ENCODE measurements around the gene COBLL1. TPM values are rescaled to one million over a fixed set of nuclear protein-coding genes. Genes with fewer than 3 reads are reported as not detected.

COBLL1 gene
- total RNA-seq, 1 experiment from 2014 or later: 0.04 TPM

- Histone ChIP-seq H3K27me3 (ENCODE audit: low read length) (no peaks in the 10 kb centered on the region), H3K4me2 (ENCODE audit: low read depth, low read length, poor library complexity, severe bottlenecking) (no peak overlapping the region), H3K9ac (ENCODE audit: low read length) (no peak overlapping the region), H3K36me3 (ENCODE audit: insufficient read depth, low read length) (no peaks in the 10 kb centered on the region), H3K9me3 (ENCODE audit: low read length) (no peaks in the 10 kb centered on the region), H4K20me1 (ENCODE audit: insufficient read depth, low read depth, low read length) (no peaks in the 10 kb centered on the region), H3K9me2 (replicated peaks; ENCODE audit: insufficient read depth, low read length) (no peaks in the 10 kb centered on the region), H3K79me2 (ENCODE audit: low read length) (no peaks in the 10 kb centered on the region), H2AFZ (ENCODE audit: low read length) (no peak overlapping the region), H3K4me1 (ENCODE audit: low read length) (no peaks in the 10 kb centered on the region), H3K4me3 (ENCODE audit: low read length) (no peak overlapping the region), H3K27ac (ENCODE audit: low read length) (no peak overlapping the region)
- DNase-seq: no peak
Observed at GRCh38 chr2:164794016-164794415, 47.6 kb downstream of the COBLL1 start.

DNA sequence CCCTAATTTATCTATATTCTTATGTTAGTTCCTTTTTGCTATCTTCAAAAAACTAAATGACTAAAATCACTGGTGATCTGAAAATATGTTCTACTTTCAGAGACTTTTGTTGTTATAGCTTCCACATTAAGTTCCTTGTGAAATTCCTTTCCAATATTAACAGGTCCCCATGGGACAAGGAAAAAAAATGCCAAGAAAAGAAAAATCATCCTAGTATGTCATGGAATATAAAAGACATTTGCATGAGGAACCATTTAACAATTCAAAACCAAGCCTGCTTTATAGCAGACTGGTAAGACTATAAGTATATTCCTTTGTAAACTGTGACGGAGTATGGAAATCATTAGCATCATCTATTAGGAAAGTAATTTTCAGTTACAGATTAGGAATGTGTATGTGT, 48.1 kb downstream of the COBLL1 start:
- Histone ChIP-seq H3K9me2 (replicated peaks; ENCODE audit: insufficient read depth, low read length) (no peaks in the 10 kb centered on the region), H4K20me1 (ENCODE audit: insufficient read depth, low read depth, low read length) (no peaks in the 10 kb centered on the region), H3K9me3 (ENCODE audit: low read length) (no peaks in the 10 kb centered on the region), H3K4me3 (ENCODE audit: low read length) (no peak overlapping the region), H3K4me1 (ENCODE audit: low read length) (no peaks in the 10 kb centered on the region), H3K9ac (ENCODE audit: low read length) (no peak overlapping the region), H2AFZ (ENCODE audit: low read length) (no peak overlapping the region), H3K79me2 (ENCODE audit: low read length) (no peaks in the 10 kb centered on the region), H3K36me3 (ENCODE audit: insufficient read depth, low read length) (no peaks in the 10 kb centered on the region), H3K27ac (ENCODE audit: low read length) (no peak overlapping the region), H3K27me3 (ENCODE audit: low read length) (no peaks in the 10 kb centered on the region), H3K4me2 (ENCODE audit: low read depth, low read length, poor library complexity, severe bottlenecking) (no peak overlapping the region)
- DNase-seq: no peak

DNA sequence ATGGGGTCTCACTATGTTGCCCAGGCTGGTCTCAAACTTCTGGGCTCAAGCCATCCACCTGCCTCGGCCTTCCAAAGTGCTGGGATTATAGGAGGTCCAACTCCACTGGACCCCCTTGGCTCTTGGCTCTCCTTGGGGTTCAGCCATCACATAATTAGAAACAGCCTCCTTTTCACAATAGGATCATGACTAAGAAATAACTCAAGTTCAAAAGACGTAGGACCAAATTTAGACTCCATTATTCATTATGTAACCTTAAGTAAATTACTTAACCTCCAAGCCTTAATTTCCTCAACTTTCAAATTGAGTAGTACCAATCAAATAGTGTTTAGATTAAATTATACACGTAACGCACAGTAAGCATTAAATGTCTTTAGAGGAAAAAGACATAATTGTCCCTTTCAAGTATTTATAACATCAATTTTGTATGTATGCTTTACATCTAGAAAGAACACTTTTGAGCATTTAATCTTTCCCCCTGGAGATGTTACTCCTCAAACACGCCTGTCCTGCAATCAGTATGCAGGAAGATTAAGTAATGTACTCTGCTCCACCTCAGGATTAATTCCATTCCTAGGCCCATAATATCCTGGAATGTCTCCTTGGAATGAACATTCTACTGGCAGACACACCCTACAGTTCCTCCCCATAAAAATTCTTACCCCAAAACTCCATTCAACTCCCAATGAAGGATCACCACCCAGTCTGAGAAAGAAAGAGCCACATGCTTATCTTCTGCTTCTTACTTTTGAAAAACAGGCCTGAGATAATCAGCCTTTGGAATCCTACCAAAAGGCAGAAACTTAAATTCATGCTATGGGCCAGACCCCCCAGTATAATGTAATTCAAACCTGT, 49.1 kb downstream of the COBLL1 start:
- H3K4me1 ChIP-seq (ENCODE audit: low read length): no peaks in the 10 kb centered on the region
- H3K27ac ChIP-seq (ENCODE audit: low read length): no peak overlapping the region
- no peaks in the 10 kb centered on the region for H3K9me3 ChIP-seq (ENCODE audit: low read length)
- DNase-seq: no peak
- H3K79me2 ChIP-seq (ENCODE audit: low read length): no peaks in the 10 kb centered on the region
- no peak overlapping the region for H2AFZ ChIP-seq (ENCODE audit: low read length)
- H3K9ac ChIP-seq (ENCODE audit: low read length): no peak overlapping the region
- no peak overlapping the region for H3K4me3 ChIP-seq (ENCODE audit: low read length)
- no peaks in the 10 kb centered on the region for H3K9me2 ChIP-seq (replicated peaks; ENCODE audit: insufficient read depth, low read length)
- H3K27me3 ChIP-seq (ENCODE audit: low read length): no peaks in the 10 kb centered on the region
- H3K36me3 ChIP-seq (ENCODE audit: insufficient read depth, low read length): no peaks in the 10 kb centered on the region
- no peaks in the 10 kb centered on the region for H4K20me1 ChIP-seq (ENCODE audit: insufficient read depth, low read depth, low read length)
- H3K4me2 ChIP-seq (ENCODE audit: low read depth, low read length, poor library complexity, severe bottlenecking): no peak overlapping the region

DNA sequence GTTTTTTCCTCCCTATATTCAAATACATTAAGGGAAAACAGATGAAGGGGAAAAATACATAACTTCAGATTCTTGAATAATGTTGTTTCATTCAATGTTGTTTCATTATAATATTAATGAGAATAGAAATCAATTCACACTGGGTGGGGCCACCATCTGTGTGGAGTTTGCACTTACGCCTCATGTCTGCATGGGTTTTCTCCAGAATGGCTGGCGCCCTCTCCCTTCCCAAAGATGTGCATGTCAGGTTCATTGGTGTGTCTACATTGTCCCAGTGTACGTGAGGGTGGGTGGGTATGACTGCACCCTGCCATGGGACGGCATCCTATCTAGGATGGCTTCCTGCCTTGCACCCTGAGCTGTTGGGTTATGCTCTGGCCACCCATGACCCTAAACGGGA, 51.7 kb downstream of the COBLL1 start:
- Histone ChIP-seq H3K27me3 (ENCODE audit: low read length) (no peaks in the 10 kb centered on the region), H3K4me1 (ENCODE audit: low read length) (no peaks in the 10 kb centered on the region), H4K20me1 (ENCODE audit: insufficient read depth, low read depth, low read length) (no peaks in the 10 kb centered on the region), H3K27ac (ENCODE audit: low read length) (no peak overlapping the region), H3K9me2 (replicated peaks; ENCODE audit: insufficient read depth, low read length) (no peaks in the 10 kb centered on the region), H3K4me2 (ENCODE audit: low read depth, low read length, poor library complexity, severe bottlenecking) (no peak overlapping the region), H3K4me3 (ENCODE audit: low read length) (no peak overlapping the region), H3K36me3 (ENCODE audit: insufficient read depth, low read length) (no peaks in the 10 kb centered on the region), H2AFZ (ENCODE audit: low read length) (no peak overlapping the region), H3K9ac (ENCODE audit: low read length) (no peak overlapping the region), H3K79me2 (ENCODE audit: low read length) (no peaks in the 10 kb centered on the region), H3K9me3 (ENCODE audit: low read length) (no peaks in the 10 kb centered on the region)
- DNase-seq: no peak

DNA sequence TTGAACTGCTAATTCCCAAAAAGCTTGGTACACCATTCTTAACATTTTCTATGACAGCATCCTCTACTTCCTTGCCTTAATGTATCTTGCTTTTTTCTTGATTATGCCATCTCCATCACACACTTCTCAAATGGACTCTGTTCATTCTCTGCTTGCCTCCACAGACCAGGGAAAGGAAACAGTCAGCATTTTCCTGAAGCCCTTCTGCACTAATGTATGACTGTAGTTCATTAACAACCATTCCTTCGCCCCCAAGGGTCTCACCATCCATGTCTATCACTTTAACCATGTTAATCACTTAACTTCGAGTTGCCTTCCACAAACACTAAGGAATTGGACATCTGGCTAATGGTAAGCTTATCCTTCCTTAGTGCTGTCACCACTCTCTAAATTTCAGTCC, 54.8 kb downstream of the COBLL1 start:
- Histone ChIP-seq H3K9me3 (ENCODE audit: low read length) (no peaks in the 10 kb centered on the region), H3K9ac (ENCODE audit: low read length) (no peak overlapping the region), H3K4me1 (ENCODE audit: low read length) (no peaks in the 10 kb centered on the region), H2AFZ (ENCODE audit: low read length) (no peak overlapping the region), H3K4me2 (ENCODE audit: low read depth, low read length, poor library complexity, severe bottlenecking) (no peak overlapping the region), H3K27me3 (ENCODE audit: low read length) (no peaks in the 10 kb centered on the region), H4K20me1 (ENCODE audit: insufficient read depth, low read depth, low read length) (no peaks in the 10 kb centered on the region), H3K27ac (ENCODE audit: low read length) (no peak overlapping the region), H3K4me3 (ENCODE audit: low read length) (no peak overlapping the region), H3K79me2 (ENCODE audit: low read length) (no peaks in the 10 kb centered on the region), H3K9me2 (replicated peaks; ENCODE audit: insufficient read depth, low read length) (no peaks in the 10 kb centered on the region), H3K36me3 (ENCODE audit: insufficient read depth, low read length) (no peaks in the 10 kb centered on the region)
- no peak for DNase-seq

DNA sequence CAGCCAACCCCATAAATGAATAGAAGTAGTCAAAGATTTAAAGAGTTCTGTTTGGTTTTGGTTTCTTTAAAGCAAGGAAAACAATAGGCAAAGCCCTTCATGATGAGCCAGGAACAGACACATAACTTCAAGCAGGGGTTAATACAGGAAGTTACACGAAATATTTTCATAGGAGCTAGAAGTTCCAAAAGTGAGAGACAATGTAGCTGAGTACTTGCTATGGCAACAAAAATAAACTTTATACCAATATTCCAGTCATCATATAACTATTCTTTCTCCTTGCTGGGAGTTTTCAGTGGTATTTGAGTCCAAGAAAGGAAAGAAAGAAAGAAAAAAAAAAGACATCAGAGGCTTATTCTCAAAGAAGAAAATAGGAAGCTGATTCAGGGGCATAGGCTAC, 56.2 kb downstream of the COBLL1 start:
- no peaks in the 10 kb centered on the region for H3K36me3 ChIP-seq (ENCODE audit: insufficient read depth, low read length)
- no peak overlapping the region for H3K9ac ChIP-seq (ENCODE audit: low read length)
- no peak overlapping the region for H3K4me3 ChIP-seq (ENCODE audit: low read length)
- H3K9me2 ChIP-seq (replicated peaks; ENCODE audit: insufficient read depth, low read length): no peaks in the 10 kb centered on the region
- no peaks in the 10 kb centered on the region for H3K4me1 ChIP-seq (ENCODE audit: low read length)
- no peaks in the 10 kb centered on the region for H3K27me3 ChIP-seq (ENCODE audit: low read length)
- no peak overlapping the region for H2AFZ ChIP-seq (ENCODE audit: low read length)
- no peaks in the 10 kb centered on the region for H4K20me1 ChIP-seq (ENCODE audit: insufficient read depth, low read depth, low read length)
- H3K9me3 ChIP-seq (ENCODE audit: low read length): no peaks in the 10 kb centered on the region
- no peak overlapping the region for H3K4me2 ChIP-seq (ENCODE audit: low read depth, low read length, poor library complexity, severe bottlenecking)
- no peak overlapping the region for H3K27ac ChIP-seq (ENCODE audit: low read length)
- no peak for DNase-seq
- no peaks in the 10 kb centered on the region for H3K79me2 ChIP-seq (ENCODE audit: low read length)

GRCh38 chr2:164784376-164784775, 57.2 kb downstream of the COBLL1 start:
- Histone ChIP-seq H3K27ac (ENCODE audit: low read length) (no peak overlapping the region), H3K27me3 (ENCODE audit: low read length) (no peaks in the 10 kb centered on the region), H4K20me1 (ENCODE audit: insufficient read depth, low read depth, low read length) (no peaks in the 10 kb centered on the region), H3K9me3 (ENCODE audit: low read length) (no peaks in the 10 kb centered on the region), H3K9ac (ENCODE audit: low read length) (no peak overlapping the region), H3K9me2 (replicated peaks; ENCODE audit: insufficient read depth, low read length) (no peaks in the 10 kb centered on the region), H2AFZ (ENCODE audit: low read length) (no peak overlapping the region), H3K79me2 (ENCODE audit: low read length) (no peaks in the 10 kb centered on the region), H3K4me1 (ENCODE audit: low read length) (no peaks in the 10 kb centered on the region), H3K4me2 (ENCODE audit: low read depth, low read length, poor library complexity, severe bottlenecking) (no peak overlapping the region), H3K36me3 (ENCODE audit: insufficient read depth, low read length) (no peaks in the 10 kb centered on the region), H3K4me3 (ENCODE audit: low read length) (no peak overlapping the region)
- no peak for DNase-seq

- Histone ChIP-seq H3K79me2 (ENCODE audit: low read length) (no peaks in the 10 kb centered on the region), H3K27me3 (ENCODE audit: low read length) (no peaks in the 10 kb centered on the region), H3K36me3 (ENCODE audit: insufficient read depth, low read length) (no peaks in the 10 kb centered on the region)
Observed at GRCh38 chr2:164782323-164782722, 59.3 kb downstream of the COBLL1 start.

More at GRCh38 chr2:164782323-164782722, 59.3 kb downstream of the COBLL1 start:
- Histone ChIP-seq H3K4me3 (ENCODE audit: low read length) (no peak overlapping the region), H3K4me1 (ENCODE audit: low read length) (no peaks in the 10 kb centered on the region), H3K27ac (ENCODE audit: low read length) (no peak overlapping the region), H4K20me1 (ENCODE audit: insufficient read depth, low read depth, low read length) (no peaks in the 10 kb centered on the region), H3K9me3 (ENCODE audit: low read length) (no peaks in the 10 kb centered on the region), H3K9me2 (replicated peaks; ENCODE audit: insufficient read depth, low read length) (no peaks in the 10 kb centered on the region), H2AFZ (ENCODE audit: low read length) (no peak overlapping the region), H3K9ac (ENCODE audit: low read length) (no peak overlapping the region), H3K4me2 (ENCODE audit: low read depth, low read length, poor library complexity, severe bottlenecking) (no peak overlapping the region)
- DNase-seq: no peak
